ENCODE results near the gene ZNF664.

- no peak for TF ChIP-seq CTCF (conservative IDR thresholded peaks at IDR 0.05)
- no peak for TF ChIP-seq EZH2 (IDR thresholded peaks at IDR 0.05; ENCODE audit: low read depth)
Observed at GRCh38 chr12:124047045-124047566, 74.1 kb downstream of the ZNF664 start.
